ENCODE measurements around the gene ZNF627. TPM values are rescaled to one million over a fixed set of nuclear protein-coding genes. Genes with fewer than 3 reads are reported as not detected.
"Not testable (repeated sequence)": the region's sequence is repeated elsewhere in the genome, so short reads cannot be mapped to it uniquely, and the experiment has no call there.

Gene ZNF627
- 17.3 and 21.4 TPM in 2 replicates for total RNA-seq

DNA sequence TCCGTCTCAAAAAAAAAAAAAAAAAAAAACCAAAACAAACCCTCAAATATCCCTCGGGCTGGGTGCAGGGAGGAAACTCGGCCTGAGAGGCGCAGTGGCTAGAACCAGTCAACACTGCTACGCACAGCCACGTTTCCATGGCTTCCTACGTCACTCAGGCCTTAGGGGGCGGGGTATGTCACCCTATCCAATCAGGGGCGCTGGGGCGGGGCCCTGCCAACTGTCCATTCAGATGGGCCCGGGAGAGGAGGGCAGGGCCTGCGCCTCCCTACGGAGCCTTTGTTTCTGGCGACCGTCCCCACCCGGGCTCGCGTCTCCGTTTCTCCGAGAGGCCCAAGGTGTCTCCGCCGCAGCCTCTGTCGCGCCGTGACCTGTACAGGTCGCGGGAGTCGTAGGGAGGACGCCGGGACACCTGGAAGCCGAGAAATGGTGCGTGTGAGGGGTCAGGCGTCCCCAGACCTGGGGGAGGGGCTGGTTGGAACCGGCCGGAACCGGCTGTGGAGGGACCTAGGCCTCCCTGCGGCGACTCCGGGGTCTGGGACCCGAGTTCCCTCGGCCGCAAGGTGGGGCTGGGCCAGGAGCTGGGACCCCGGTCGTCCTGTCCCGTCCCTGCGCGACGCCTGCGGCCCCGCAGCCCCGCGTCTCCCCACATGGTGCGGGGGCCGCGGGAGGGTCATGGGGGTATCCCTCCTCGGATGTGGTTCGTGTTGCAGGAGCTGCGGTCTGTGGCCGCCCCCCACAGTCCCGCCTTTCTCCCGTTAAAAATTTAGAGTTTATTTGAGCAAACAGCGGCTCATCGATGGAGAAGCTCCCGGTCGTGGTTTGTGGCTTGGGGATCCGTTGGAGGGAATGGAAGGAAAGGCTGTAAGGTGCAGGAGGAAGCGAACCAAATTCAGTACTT, at the start of gene ZNF627:
Gene ZNF627, plus strand, starts transcription at position 282 of the 901 bp plus-strand sequence. Its CDS starts 145 bp downstream, at position 427.
- peak; percentile 96 to 99 for DNase-seq (ENCODE audit: low read depth in 2 of 2)

DNA sequence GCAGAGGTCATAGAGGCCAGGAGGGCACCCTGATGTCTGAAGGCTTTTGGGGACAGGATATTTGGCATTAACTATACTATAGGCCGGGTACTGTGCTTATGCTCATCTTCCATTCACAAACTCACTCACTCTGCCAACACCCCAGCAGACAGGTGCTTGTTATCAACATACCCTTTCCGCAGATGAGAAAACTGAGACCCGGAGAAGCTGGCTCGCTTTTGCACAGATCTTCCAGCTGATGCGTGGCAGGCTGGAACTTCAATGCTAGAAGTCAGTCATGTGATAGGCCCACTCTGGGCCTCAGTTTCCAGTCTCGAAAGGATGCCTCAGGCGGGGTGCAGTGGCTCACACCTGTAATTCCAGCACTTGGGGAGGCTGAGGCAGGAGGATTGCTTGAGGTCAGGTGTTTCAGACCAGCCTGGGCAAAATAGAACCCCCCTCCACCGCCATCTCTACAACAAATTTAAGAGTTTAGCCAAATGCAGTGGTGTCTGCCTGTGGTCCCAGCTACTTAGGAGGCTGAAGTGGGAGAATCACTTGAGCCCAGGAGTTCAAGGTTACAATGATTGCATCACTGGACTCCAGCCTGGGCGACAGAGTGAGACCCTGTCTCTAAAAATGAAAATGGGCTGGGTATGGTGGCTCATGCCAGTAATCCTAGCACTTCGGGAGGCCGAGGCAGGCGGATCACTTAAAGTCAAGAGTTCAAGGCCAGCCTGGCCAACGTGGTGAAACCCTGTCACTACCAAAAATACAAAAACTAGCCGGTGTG, 49.2 kb upstream of the ZNF627 start:
- no peak for DNase-seq (ENCODE audit: low read depth in 2 of 2)

DNA sequence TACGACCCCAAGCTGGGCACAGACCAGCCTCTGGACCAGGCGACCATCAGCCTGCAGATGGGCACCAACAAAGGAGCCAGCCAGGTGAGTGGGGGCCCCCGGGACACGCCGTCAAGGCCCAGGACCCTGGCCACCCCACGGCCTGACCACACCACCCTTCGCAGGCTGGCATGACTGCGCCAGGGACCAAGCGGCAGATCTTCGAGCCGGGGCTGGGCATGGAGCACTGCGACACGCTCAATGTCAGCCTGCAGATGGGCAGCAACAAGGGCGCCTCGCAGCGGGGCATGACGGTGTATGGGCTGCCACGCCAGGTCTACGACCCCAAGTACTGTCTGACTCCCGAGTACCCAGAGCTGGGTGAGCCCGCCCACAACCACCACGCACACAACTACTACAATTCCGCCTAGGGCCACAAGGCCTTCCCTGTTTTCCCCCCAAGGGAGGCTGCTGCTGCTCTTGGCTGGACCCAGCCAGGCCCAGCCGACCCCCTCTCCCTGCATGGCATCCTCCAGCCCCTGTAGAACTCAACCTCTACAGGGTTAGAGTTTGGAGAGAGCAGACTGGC, 47.8 kb upstream of the ZNF627 start:
- DNase-seq (ENCODE audit: low read depth in 2 of 2), result no peak

DNA sequence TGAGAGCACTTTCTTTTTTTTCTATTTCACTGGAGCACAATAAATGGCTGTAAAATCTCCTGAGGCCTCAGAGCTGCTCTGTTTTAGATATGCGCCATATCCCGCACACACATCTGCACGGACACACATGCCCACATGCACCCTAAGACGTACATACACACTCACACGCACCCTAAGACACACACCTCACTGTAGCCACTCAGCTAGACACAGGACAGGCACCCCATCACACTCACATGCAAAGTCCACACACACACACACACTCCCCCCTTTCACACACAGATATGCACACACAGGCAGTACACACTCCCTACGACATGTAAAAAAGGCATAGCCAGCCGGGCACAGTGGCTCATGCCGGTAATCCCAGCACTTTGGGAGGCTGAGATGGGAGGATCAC, 47.0 kb upstream of the ZNF627 start:
- no peak for DNase-seq (ENCODE audit: low read depth in 2 of 2)

DNA sequence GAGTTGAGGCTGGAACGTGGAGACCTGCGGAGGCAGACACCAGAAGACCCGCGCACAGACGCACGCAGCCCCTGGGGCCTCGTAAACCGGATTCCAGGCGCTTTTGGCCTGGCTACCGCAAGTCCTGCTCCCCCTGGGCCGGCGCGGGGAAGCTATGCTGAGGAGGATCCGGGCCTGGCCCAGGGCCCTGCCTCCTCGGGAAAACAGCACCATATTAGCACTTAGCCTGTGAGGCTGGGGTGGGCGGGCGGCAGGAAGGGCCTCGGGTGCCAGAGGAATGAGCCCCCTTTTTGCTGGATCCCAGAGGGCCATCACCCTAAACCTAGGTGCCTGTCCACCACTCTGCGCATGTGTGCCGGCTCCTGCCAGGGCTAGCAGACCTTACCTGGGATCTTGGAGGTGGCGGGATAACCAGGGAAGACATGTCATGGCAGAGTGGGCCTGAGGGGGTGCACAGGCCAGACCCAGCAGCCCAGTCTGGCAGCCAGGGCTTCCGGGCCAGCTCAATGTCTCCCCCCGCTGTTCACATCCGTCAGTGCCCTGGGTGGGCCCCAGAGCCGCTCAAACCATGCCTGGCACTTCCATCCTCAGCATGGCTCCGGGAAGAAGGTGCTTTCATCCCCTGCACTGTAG, 45.6 kb upstream of the ZNF627 start:
- no peak for DNase-seq (ENCODE audit: low read depth in 2 of 2)

DNA sequence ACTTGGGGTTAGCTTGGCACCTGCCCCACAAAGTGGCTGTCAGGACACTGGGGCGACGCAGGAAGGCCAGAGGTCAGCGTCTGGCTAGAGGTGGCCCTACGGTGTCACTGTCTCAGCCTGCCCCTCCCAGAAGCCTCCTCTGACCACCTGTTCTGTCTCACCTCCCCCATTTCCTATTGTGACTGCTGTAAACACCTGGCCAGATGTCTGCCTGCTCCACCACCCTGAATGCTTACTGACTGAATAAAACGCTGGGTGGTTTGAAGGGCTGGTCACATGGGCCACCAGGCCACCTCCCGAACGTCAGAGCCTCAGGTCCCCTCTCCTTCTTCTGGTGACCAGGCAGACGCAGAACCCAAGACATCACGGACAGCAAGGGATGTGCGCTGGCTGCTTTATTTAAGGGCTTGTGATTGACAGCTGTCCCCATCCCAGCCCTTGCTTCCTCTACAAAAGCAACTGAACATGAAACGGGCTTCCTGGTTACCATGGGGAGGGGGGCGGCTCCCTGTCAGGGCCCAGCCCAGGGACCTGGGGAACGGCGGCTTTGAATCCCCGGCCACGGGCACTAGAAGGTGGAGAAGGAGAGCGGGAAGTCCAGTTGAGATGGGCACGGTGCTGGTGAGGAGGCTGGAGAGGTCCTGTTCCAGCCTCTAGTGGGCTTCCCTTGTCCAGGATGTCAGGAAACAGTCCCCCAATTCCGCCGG, 44.5 kb upstream of the ZNF627 start:
- no peak for DNase-seq (ENCODE audit: low read depth in 2 of 2)

DNA sequence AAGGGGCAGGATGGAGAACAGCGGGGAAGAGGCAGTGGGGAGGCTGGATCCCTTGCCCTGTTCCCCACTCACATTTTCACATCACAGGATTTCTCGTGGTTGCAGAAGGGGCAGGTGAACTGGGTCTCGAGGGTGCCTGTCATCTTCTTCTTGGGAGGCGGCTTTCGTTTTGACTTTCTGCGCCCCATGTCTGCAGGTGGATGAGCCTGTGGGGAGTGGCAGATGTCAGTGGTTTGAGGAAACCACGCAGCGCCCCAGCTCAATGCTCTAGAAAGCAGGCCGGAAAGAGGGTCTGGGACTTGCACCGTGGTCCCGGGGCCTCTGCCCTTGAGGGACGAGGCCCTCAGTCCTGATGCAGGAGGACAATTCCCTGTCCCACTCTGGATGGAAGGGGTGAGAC, 43.1 kb upstream of the ZNF627 start:
- DNase-seq (ENCODE audit: low read depth in 2 of 2), result no peak

DNA sequence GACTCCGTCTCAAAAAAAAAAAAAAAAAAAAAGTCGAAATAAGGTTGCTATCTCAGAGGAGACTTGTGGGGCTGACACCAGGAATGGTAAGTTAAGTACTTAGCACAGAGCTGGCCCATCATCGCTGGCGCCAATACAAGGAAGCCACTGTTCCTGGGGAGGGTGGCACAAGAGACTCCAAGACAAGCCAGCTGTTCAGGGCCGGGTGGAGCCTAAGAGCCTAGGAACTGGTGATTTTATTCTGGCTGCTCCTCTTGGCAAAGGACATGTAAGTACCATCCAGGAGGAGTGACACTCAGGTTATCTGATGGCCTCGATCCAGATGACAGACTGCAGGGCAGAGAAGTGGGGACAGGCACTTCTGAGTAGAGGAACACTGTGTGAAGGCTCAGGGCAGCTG, 42.0 kb upstream of the ZNF627 start:
- DNase-seq (ENCODE audit: low read depth in 2 of 2), result no peak

DNA sequence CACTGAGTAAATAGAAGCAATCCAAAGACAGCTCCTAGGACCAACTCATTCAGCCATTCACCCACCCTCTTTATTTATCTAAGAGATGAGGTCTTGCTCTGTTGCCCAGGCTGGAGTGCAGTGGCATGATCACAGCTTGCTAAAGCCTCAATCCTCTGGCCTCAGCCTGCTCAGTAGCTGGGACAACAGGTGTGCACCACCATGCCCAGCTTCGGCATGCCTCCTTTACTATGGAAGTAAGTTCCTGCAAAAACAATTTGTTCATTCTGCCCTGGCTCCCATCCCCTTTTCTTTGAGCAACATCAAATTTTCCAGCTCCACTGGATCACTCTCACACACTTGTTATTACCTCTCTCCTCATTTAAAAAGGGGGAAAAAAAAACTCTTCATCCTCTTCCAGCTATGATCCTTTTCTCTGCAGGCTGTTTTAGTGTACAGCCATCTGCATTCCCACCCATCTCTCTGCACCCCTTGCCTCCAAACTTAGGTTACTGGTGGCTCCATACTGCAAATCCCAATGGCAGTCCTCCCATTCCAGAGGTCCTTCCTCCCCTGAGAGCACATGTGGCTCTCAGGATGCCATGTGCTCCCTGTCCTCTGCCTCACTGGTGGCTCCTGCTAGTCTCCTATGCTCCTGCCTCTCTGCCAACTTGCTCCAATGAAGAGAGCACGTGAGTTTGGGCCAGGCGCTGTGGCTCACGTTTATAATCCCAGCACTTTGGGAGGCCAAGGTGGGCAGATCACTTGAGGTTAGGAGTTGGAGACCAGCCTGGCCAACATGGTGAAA, 40.5 kb upstream of the ZNF627 start:
- DNase-seq (ENCODE audit: low read depth in 2 of 2), result no peak

DNA sequence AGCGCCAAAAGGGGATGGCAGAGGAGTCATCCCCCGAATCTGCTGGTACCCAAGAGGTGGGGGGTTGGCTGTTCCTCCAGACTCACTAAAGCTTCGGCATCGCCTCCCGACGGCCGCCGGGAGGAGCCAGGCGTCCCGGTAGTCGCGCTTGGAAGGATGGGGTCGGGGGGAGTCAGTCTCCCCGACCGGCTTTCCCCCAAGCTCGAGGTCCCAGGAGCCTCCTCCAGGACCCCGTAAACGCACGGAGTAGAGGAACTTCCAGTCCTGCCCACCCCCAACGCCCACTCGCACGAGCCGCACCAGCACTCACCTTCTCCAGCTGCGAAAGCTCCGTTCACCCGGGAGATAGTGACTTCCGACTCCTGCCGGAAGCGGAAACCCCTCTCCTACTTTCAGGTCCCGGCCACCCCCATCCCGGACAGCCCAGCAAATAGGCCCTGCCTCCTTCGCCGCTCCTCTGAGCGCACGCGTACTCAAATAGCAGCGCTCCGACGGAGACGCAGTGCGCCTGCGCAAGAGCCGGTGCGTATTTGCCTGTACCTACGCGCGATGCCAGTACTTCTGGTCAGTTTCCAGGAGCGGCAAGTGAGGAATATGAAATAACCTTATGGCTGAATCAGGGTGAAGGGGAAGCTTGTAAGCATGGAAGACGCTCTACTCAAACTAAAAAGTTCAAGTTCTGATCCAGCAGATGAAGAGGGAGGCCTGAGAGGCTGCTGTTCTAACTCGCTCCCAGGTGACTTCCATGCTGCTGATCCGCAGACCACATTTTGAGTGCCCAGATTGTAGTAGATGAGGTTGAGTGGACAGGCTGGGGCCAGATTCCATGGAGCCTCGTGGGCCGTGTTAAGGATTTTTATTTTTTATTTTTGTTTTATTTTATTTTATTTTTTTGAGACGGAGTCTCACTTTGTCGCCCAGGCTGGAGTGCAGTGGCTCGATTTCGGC, 38.1 kb upstream of the ZNF627 start, which contains the start of gene ELOF1:
Gene ELOF1, minus strand, starts transcription at position 350 of the 948 bp plus-strand sequence. CDS start 4,883 bp downstream, outside the sequence.
- DNase-seq (ENCODE audit: low read depth in 2 of 2), result peak; percentile 95 to 98

DNA sequence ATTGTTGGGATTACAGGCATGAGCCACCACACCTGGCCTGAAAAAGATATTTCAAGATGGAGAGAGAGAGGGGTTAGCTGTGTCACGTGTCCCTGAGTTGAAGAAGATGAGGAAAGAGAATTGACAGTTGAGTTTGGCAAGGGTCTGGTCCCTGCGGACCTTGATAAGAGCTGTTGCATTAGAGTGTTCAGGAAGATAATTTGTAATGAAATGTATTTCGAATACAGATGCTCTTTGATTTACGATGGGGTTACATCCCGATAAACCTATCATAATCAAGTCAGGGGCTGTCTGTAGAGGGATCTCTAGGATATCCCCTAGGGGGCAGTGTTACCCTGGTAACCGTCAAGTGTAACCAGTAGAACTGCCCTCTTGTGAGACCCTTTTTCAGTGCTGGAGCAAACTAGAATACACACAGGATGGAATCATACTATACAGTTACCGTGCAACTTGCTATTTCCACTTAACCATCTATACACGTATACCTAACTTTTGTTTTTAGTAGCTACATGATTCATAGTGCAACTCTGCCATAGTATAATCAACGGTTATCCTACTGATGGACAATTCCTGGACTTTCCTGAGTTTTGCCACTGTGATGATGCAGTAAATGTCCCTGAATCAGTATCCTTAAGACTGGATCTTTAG, 36.8 kb upstream of the ZNF627 start:
- DNase-seq (ENCODE audit: low read depth in 2 of 2), result peak; percentile 70 to 81

DNA sequence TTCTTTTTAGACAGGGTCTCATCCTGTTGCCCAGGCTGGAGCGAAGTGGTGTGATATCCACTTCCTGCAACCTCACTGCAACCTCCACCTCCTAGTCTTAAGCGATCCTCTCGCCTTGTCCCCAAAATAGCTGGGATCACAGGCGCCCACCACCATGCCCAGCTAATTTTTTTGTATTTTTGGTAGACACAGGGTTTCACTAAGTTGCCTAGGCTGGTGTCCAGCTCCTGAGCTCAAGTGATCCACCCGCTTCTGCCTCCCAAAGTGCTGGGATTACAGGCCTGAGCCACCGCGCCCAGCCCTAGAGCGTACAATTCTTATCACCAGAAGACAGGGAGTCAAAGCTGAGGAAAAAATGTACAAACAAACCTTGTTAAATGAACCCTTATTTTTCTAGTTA, 33.8 kb upstream of the ZNF627 start:
- DNase-seq (ENCODE audit: low read depth in 2 of 2), result no peak

DNA sequence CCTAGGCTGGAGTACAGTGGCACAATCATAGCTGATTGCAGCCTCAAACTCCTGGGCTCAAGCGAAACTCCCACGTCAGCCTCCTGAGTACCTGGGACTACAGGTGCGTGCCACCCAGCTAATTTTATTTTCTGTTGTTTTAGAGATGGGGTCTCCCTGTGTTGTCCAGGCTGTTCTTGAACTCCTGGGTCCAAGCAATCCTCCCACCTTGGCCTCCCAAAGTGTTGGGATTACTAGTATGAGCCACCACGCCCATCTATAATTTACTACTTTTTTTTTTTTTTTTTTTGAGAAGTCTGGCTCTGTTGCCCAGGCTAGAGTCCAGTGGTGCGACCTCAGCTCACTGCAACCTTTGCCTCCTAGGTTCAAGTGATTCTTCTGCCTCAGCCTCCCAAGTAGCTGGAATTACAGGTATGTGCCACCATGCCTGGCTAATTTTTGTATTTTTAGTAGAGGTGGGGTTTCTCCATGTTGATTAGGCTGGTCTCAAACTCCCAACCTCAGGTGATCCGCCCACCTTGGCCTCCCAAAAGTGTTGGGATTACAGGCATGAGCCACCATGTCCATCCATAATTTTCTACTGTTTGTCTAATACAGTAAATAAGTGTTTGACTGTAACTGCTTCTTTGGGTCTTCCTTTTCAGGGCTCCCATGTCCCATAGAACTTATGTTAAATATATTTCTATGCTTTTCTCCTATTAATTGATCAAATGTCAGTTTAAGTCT, 33.0 kb upstream of the ZNF627 start:
- not testable (repeated sequence) for DNase-seq (ENCODE audit: low read depth in 2 of 2)

DNA sequence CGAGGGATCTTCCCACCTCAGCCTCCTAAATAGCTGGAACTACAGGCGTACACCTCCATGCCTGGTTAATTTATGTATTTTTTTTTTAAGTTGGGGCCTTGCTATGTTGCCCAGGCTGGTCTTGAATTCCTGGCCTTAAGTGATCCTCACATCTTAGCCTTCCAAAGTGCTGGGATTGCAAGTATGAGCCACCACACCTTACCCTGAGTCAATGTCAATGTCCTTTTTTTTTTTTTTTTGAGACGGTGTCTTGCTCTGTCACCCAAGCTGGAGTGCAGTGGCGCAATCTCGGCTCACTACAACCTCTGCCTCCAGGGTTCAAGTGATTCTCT, 31.7 kb upstream of the ZNF627 start:
- DNase-seq (ENCODE audit: low read depth in 2 of 2), result not testable (repeated sequence)

DNA sequence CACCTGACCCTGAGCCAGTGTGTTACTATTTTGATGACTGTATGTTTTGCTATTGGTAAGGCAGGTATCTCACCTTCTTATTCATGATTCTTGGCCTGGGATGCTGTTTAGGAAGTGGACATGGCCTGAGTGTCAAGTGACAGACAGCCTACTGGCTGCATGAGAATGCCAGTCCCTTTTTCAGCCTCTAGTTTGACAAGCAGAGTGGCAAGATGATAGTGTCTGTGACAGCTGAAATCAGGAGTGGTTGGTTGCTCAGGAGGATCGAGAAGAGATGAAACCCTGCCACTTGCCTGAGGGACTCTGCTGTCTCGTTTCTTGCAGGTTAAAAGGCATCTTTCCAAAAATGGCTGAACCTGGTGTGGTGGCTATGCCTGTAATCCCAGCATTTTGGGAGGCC, 31.1 kb upstream of the ZNF627 start:
- no peak for DNase-seq (ENCODE audit: low read depth in 2 of 2)

DNA sequence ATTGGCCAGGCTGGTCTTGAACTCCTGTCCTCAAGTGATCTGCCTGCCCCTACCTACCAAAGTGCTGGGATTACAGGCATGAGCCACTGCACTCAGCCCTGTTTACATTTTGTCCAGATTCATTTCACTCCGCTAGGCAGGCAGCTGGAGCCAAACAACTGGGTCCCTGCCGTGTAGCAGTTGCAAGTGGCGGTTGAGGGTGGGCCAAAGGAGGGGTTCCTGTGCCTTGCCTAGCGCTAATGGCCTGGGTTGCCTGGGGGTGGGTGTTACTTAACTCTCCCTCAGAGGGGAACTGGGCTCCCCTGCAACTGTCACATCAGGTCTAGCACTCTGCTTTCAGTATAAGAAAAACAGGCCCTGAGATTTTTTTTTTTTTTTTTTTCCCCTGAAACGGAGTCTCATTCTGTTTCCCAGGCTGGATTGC, 27.2 kb upstream of the ZNF627 start:
- DNase-seq (ENCODE audit: low read depth in 2 of 2), result no peak

DNA sequence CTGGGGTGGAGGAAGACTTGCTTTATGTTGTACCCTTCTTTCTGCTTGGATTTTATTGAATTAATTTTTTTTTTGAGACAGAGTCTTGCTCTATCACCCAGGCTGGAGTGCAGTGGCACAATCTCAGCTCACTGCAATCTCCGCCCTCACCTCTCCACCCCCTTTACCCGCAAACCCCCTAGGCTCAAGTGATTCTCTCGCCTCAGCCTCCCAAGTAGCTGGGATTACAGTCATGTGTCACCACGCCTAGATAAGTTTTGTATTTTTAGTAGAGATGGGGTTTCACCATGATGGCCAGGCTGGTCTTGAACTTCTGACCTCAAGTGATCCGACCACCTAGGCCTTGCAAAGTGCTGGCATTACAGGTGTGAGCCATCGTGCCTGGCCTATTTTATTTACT, 23.9 kb upstream of the ZNF627 start:
- not testable (repeated sequence) for DNase-seq (ENCODE audit: low read depth in 2 of 2)

DNA sequence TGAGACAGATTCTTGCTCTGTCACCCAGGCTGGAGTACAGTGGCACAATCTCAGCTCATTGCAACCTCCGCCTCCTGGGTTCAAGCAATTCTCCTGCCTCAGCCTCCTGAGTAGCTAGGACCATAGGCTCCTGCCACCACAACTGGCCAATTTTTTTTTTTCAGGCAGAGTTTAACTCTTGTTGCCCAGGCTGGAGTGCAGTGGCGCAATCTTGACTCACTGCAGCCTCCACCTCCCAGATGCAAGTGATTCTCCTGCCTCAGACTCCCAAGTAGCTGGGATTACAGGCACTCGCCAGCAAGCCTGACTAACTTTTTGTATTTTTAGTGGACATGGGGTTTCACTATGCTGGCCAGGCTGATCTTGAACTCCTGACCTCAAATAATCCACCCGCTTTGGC, 23.5 kb upstream of the ZNF627 start:
- not testable (repeated sequence) for DNase-seq (ENCODE audit: low read depth in 2 of 2)

Measured in dermis microvascular lymphatic vessel endothelial cell (primary cell).